Left forelimb (tissue), 1 donor: ENCODE data around the gene PLSCR3.

Experiments
- DNase-seq: peaks from one replicate; pipeline ENCODE4 v3.0.0-alpha.2; 2018; ENCODE audit warnings: low spot score

Gene PLSCR3

DNA sequence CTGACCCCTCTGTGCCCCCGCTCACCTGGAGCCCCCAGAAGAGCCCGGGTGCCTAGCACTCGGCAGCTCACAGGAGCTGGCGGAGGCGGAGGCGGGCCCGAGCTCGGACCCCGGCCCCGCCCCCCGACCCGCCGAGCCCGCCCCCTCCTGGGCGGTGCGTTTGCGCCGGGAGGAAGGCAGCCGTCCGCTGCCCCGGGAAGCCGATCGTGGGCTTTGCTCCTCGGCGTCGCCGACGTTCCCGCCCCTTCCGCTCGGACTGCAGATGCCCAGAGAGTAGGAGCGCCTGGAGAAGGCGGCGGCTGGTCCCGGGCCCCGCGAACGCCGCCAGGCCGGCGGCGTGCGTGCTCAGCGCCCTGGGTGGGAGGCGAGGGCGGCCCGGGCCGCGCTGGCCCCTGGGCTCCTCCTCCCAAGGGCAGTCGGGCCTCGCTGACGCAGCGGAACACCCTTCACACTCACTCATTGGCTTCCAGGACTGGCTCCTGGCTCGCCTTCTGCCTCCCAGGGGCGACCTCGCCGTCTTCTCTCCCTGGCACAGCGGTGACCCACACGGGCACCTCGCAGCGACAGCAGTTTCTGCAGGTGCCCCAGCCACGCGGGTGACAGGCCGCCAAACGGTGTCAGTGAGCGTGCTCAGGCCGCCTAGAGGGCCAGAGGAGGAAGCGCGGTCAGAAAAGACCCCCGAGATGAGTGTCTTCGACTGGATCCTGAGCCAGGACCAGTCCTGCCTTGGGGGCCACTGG, at the start of gene PLSCR3:
TSS of gene PLSCR3 (minus strand) at position 74 of the 740 bp plus-strand sequence. CDS start 415 bp downstream, outside the sequence.
- peak; percentile 91 for DNase-seq

DNA sequence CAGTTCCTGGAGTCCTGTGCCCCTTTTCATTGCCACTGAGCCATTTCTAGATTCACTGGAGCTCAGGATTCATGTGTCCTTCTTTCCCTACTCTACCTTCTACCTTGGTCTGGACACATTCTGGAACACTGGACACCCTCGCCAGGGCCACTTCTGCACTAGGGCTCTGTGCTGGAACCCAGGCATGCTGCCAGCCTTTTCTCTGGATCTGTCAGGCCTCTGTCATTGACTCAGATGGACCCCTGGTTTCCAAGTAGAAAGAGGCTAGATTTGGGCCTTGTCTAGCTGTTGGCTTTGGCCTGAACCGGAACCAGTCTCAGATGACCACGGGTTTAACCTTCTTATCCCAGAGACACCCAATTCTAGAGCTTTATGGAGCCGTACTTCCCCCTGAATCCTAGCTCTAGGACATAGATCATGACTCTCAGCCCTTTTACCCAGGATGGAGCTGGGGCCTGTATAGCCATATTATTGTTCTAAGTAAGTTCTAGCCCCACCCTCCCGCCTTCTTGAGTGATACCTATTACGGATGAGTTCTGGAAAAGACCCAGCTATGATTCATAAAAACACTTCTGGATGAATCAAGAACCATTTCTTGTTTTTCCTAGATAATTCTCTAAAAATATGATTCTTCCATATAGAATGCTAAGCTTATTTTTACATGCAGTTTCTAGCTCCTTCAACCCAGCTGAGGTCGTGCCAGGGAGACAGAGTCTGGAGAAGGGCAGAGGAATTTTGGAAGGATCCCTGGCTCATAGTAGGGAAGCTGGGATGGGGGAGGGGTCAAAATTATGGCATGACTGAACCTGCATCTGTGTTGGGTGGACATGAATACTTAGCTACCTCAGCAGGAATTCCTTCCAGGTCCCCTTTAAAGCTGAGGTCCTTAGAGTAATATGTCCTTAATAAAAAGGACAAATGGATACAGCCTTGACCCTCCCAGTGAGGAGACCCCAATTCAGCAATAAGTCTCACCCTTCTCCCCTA, 49.5 kb upstream of the PLSCR3 start:
- DNase-seq: no peak

DNA sequence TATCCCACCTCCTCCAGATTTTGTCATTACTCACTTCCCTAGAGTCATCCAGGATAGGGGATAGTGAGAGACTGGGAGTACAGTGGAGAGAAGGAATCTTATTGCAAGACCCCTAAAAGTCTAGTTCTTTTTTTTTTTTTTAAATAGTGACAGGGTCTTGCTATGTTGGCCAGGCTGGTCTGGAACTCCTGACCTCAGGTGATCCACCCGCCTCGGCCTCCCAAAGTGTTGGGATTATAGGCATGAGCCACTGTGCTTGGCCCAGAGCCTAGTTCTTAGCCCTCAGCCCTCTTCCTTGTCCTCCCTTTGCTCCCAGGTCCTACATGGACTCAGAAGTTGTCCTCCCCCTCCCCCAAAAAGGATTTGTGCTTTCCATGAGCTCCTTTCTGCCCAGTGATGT, 47.8 kb upstream of the PLSCR3 start:
- no peak for DNase-seq

DNA sequence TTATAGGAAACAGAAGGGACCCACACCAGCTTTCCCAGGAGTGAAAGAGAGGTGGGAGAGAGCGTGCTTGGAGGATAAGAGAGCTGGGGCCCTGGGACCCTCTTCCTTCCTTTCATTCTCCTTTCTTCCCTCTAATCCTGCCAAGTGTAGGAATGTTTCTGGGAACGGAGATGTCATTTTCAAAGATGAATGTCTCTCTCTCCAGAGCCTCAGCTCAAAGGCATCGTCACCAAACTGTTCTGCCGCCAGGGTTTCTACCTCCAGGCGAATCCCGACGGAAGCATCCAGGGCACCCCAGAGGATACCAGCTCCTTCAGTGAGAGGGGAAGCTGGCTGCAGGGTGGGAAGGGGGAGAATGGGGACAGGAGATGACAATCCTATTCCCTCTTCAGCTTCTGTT, 46.9 kb upstream of the PLSCR3 start:
- no peak for DNase-seq

DNA sequence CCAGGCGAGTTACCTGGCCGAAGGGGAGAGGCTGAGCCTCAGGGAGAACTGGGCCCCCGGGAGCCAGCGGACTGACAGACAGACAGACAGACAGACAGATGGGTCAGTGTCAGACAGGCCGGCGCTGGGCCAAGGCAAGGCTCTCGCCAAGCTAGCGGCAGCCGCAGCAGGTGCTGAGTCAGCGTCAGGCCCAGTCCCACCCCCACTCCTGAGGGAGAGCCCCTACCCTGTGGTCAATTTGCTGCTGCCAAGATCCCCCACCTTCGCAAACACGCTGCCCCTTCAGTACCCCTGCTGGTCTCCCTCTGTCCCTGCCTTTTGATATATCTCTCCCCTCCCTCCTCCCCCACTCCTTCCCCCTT, 46.5 kb upstream of the PLSCR3 start:
- DNase-seq: no peak

DNA sequence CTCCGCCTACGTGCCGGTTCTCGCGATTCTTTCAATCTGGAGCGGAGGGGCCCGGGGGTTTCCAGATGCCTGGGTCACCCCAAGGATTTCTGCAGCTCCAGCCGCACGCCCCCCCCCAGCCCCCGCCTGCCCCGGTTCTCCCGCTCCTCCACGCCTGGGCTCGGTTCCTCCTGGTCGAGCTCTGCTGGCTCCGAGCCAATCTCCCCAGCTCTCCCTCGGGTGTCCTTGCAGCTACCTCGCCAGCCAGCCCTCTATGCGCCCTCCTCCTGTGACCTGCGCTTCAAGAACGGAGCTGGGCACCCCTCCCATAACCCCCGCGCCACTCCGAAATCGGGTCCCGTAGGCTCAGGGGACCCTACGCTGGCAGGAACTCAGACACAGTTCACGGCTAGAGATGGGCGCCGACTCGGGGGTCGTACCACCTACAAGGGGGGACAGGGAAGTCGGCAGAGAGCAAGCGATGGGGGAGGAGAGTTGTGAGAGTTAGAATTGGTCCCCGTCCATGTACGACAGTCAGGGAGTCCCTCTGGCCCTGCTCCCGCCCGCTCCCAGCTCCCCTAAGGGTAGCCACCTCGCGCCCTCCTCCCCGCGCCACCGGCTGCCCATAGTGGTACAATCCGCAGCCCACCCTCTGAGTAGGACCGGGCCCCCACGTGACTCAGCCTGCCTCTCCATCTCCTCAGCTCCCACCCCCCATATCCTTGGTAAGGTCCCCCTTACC, 45.9 kb upstream of the PLSCR3 start:
- no peak for DNase-seq

DNA sequence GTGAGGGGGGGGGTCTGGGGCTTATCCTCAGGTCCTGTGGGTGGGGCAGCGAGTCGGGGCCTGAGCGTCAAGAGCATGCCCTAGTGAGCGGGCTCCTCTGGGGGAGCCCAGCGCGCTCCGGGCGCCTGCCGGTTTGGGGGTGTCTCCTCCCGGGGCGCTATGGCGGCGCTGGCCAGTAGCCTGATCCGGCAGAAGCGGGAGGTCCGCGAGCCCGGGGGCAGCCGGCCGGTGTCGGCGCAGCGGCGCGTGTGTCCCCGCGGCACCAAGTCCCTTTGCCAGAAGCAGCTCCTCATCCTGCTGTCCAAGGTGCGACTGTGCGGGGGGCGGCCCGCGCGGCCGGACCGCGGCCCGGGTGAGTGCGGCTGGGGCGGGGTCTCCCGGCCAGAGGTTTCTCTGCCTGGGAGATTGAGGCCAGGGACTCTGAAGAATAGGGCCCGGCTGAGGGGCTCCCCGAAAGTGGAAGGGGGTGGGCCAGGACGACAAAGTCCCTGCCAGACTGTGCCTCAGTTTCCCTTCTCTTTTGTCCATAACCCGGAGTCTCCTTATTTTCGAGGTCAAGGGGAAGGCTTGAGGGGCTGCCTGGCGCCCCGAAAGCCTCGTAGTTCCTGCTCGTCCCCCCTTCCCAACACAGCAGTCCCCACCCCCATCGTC, 45.3 kb upstream of the PLSCR3 start, which contains the start of gene FGF11:
TSS of gene FGF11 (plus strand) at position 51 of the 651 bp plus-strand sequence. CDS start at position 160, 109 bp downstream.
- DNase-seq: no peak

DNA sequence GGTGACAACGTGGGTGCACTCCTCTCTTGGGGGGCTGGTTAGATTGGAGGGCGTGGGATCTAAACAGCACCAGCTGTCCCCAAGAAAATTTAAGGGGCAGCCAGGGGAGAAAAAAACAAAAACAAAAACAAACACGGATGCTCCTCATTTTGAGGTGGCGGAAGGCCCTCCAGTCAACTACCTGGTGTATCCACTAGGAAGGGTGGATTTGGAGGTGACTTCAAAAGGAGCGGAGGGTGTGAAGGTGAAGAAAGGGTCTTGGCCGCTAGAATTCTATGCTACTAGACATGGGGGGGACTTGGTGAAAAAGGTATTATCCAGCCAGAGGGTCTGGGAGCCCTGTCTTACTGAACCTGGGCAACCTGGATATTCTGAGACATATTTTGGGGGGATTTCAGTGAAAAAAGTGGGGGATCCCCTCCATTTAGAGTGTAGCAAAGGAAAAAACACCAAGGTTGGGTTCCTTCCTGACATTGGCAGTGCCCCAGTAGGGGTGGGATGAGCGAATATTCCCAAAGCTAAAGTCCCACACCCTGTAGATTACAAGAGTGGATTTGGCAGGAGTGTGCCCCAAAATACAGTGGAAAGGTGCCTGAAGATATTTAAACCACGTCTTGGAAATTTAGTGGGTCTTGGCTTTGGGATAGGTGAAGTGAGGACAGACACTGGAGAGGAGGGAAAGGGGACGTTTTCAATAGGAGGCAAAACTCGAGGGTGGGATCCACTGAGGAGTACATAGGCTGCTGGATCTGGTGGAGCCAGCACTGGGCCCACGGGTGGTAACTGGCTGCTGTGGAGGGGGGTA, 44.5 kb upstream of the PLSCR3 start:
- no peak for DNase-seq

DNA sequence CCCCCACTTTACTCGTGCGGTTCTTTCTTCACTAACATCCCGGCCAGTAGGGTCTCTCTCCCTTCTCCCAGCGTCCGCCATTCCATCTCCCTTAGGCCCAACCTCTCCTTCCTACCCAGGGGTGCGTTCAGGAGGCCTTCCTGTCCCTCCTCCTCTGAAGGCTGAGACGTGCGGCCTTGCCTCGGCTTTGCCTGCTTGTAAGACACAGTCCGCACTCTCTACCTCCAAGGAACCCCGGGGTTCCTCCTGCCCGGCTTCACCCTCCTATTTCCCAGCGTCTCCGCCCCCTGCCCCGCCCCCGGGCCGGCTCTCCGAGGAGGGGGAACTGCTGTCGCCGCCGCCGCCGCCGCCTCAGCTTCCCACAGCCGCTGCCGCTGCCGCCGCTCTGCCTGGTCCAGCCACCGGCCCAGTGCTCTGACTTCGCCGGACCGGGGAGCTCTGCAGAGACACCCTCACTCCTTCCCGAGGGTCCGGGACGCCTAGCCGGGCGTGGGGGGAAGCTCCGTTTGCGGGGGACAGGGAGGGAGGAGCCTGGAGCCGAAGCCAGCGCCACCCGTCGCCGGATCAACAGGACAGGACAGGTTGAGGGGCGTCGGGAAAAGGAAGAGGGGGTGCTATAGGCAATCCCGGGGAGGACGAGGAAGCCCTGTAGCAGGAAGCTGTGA, 43.8 kb upstream of the PLSCR3 start:
- no peak for DNase-seq

DNA sequence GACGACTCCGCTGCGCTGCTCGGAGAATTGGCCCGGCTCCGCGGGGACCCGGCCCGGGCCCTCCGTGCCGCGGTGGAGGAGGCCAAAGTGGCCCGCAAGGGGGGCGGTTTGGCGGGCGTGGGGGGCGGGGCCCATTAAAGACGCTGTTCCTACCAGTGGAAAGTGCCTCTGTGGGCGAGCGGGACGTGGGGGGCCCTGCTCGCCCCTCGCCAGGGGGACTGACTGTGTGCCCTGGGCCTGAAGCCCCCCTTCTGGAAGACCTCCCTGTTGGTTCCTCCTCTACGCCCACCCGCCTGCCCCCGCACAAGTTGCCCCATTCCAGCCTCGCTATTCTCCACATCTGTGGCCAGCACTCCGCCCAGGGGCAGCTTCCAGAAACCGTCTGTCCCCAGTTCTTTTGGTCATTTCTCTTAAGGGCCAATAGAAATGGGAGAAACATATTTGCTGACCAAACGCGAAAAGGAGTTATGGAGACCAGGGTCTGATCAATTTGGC, 43.1 kb upstream of the PLSCR3 start:
- no peak for DNase-seq

DNA sequence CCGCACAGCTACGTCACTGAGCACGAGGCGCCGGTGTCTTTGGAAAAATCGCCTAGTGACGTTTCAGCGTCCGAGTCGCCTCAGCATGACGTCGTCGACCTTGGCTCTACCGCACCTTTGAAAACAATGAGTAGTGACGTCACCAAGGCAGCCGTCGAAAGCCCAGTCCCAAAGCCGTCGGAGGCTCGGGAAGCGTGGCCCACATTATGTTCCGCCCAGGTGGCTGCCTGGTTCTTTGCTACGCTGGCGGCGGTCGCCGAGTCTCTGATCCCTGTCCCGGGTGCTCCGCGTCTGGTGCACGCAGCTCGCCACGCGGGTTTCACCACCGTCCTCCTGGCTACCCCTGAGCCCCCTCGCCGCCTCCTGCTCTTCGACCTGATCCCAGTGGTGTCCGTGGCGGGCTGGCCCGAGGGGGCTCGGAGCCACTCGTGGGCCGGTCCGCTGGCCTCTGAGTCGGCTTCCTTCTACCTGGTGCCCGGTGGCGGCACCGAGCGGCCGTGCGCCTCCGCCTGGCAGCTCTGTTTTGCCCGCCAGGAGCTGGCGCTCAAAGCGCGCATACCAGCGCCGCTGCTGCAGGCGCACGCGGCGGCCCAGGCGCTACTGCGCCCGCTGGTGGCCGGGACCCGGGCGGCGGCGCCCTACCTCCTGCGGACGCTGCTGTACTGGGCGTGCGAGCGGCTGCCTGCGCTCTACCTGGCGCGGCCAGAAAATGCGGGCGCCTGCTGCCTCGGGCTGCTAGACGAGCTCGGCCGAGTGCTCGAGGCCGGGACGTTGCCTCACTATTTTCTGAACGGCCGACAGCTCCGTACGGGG, 42.4 kb upstream of the PLSCR3 start:
- no peak for DNase-seq

DNA sequence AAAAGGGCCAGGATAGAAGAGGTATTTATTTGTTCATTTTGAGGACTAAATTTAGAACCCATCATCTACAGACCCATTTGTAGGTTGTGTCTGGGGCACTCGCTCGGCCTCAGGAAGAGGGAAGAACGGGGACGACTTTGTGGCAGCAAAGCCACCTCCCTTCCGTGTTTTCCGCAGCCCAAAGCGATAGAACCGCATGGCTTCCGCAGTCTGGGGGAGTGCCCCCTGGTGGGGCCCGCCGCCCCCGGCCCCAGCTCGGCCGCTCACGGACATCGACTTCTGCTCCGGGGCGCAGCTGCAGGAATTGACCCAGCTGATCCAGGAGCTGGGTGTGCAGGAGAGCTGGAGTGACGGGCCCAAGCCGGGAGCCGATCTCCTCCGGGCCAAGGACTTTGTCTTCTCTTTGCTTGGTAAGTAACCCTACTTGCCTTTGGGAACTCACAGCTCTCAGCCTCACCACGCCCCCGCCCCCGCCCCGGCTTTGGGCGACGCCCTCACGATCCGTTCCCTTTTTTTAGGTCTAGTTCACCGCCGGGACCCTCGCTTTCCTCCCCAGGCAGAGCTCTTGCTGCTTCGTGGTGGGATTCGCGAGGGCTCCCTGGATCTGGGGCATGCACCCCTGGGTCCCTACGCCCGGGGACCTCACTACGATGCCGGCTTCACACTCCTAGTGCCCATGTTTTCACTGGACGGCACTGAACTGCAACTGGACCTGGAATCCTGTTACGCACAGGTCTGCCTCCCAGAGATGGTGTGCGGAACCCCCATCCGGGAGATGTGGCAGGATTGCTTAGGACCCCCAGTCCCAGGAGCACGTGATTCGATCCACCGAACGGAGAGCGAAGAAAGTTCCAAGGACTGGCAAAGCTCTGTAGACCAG, 41.6 kb upstream of the PLSCR3 start:
- DNase-seq: no peak

DNA sequence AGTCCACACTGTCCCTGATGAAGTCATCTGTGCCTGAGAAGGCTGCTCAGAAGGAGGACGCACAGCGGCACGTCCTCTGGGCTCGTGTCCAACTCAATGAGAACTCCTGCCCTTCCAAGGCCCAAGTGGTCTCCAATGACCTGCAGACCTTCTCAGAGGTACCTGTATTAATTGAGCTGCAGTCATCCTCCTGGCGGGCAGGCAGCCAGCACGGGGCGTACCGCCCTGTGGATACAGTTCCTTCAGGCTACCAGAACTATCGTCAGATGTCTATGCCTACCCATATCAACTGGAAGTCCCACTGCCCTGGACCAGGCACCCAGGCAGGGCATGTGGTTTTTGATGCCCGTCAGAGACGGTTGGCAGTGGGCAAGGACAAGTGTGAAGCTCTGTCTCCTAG, 38.0 kb upstream of the PLSCR3 start:
- DNase-seq: no peak

DNA sequence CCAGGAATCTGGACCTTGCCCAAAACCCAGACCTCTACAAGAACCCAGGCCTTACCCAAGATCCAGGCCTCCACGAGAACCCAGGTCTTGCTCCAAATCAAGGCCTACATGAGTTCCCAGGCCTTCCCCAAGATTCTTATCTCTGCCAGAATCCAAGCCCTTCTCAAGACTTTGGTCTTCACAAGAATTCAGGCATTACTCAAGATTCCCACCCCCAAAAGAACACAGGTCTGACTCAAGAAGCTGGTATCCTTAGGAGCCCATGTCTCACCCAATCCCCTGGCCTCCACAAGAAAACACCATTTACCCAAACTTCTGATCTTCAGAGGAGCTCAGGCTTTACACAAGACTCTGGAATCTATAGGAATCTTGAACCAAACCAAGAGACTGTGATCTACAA, 36.9 kb upstream of the PLSCR3 start:
- DNase-seq: no peak

DNA sequence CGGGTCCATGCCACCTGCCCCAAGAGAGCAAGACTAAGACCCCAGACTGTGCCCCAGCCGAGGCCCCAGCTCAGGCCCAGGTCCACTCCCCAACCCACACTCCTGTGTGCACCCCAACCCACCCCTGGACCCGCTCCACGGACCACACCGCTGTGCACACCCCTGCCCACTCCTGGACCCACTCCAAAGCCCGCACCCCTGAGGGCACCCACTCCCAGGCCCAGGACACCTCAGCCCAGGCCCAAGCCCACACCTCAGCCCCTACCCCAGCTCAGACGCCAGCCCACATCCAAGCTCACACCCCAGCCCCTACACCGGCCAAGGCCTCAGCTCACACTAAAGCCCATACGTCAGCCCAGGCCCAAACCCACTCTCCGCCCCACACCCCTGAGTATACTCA, 35.4 kb upstream of the PLSCR3 start:
- DNase-seq: no peak

DNA sequence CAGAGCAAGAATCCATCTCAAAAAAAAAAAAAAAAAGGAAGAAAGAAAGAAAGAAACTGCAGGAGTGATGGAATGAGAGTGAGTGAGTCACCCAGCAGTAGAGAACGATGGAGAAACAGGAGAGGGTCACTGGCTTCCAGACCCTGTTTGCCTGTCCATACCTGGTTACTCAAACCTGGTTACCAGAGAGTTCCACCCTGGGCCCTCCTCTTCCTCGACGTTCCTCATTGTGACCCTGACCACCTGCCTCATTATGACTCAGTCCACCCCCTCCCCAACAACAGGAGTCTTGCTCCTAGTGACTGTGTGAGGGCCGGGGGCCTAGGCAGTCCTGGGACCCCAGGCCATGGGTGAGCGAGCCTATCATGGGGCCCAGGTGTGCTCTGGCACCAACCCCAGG, 34.2 kb upstream of the PLSCR3 start, which contains the start of gene SPEM3:
TSS of gene SPEM3 (plus strand) at position 301 of the 400 bp plus-strand sequence. CDS start at position 347, 46 bp downstream.
- DNase-seq: no peak

DNA sequence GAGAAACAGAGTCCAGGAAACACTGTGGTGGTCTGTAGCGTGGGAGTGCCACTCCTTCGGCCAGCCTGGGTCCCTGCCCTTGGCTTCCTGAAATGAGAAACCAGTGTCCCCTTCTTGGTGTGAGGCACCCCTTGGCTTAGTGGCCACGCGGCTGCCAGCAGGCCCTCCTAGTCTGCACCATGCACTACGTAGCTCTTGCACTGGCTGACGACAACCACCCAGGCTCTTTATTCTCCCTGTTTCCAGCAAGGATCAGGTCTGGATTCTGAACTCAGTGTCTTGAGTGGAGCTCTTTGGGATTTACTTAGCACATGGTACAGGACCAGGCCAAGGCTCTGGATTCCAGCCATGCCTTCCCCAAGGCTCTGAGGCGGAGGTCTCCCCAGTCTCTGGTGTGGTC, 33.2 kb upstream of the PLSCR3 start:
- DNase-seq: no peak

DNA sequence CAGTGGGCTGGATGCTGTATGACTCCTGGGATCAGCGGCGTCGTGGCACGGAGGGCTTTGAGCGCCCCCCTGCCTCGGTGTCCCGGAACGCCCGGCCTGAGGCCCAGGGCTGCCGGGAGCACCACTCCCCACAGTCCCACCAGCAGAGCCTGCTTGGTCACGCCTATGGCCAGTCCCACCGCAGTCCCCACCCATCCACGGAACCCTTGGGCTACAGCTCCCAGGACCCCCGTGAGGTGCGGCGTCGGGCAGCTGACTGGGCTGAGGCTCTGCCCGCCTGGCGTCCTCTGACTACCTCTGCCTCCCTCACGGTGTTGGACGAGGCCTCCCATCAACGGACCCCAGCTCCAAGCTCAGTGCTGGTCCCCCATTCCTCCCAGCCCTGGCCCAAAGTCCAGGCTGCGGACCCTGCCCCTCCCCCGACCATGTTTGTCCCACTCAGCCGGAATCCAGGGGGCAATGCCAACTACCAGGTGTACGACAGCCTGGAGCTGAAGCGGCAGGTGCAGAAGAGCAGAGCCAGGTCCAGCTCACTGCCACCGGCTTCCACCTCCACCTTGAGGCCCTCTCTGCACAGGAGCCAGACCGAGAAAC, 32.7 kb upstream of the PLSCR3 start:
- no peak for DNase-seq
